ENCODE data around the gene GRK2. TPM values are rescaled to one million over a fixed set of nuclear protein-coding genes. Genes with fewer than 3 reads are reported as not detected.

The GRK2 gene
- total and polyA plus RNA-seq, 2 of the 13 experiments (the other 11 are each of a cell fraction or from before 2014, with no cell fraction given), result 31.3 to 42.4 TPM

DNA sequence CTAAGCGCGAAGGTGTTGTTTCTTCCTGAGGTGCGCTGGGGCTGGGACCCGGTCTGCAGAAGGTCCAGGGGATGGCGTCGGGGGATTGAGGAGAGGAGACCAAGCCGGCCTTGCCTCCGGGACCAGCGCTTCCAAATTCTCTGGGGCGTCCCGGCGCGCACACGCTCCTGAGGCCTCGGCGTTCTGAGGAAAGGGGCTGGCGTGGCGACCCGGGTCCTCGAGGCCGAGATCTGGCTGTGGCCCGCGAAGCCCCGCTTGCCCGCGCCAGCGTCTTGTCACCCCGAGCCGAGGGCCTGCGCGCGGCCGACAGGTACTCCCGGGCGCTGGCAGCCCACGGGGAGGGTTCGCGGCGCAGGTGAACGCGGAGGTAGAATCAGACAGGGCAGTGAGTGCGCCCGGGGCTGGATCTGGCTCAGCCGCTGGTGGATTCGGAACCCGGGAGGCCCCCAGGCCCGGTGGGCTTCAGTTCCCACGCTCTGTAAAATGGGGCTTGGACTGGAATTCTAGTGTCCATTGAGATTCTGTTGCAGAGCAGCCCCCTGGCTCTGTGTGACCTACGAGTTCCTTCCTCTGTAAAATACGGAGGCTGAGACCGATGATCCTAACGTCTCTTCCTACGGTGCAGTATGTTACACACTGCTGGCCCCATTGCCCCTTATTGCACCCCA is 51.7 kb downstream of the GRK2 start (continued):
- TF ChIP-seq, protein P1, sequence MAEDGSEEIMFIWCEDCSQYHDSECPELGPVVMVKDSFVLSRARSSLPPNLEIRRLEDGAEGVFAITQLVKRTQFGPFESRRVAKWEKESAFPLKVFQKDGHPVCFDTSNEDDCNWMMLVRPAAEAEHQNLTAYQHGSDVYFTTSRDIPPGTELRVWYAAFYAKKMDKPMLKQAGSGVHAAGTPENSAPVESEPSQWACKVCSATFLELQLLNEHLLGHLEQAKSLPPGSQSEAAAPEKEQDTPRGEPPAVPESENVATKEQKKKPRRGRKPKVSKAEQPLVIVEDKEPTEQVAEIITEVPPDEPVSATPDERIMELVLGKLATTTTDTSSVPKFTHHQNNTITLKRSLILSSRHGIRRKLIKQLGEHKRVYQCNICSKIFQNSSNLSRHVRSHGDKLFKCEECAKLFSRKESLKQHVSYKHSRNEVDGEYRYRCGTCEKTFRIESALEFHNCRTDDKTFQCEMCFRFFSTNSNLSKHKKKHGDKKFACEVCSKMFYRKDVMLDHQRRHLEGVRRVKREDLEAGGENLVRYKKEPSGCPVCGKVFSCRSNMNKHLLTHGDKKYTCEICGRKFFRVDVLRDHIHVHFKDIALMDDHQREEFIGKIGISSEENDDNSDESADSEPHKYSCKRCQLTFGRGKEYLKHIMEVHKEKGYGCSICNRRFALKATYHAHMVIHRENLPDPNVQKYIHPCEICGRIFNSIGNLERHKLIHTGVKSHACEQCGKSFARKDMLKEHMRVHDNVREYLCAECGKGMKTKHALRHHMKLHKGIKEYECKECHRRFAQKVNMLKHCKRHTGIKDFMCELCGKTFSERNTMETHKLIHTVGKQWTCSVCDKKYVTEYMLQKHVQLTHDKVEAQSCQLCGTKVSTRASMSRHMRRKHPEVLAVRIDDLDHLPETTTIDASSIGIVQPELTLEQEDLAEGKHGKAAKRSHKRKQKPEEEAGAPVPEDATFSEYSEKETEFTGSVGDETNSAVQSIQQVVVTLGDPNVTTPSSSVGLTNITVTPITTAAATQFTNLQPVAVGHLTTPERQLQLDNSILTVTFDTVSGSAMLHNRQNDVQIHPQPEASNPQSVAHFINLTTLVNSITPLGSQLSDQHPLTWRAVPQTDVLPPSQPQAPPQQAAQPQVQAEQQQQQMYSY (CRISPR knock-in tag; IDR thresholded peaks at IDR 0.05), result peak; percentile 51; the same call in 1 of the 2 replicates
- no peak for TF ChIP-seq CHCHD3 (CRISPR knock-in tag; IDR thresholded peaks at IDR 0.05)
- TF ChIP-seq NBN (conservative IDR thresholded peaks at IDR 0.05), result no peak
- TF ChIP-seq ZNF652 (CRISPR knock-in tag; IDR thresholded peaks at IDR 0.05; ENCODE audit: borderline replicate concordance, low read depth), result no peak
- no peak for TF ChIP-seq ZNF879 (CRISPR knock-in tag; IDR thresholded peaks at IDR 0.05)
- no peak for TF ChIP-seq KMT2A (CRISPR knock-in tag; IDR thresholded peaks at IDR 0.05)
- TF ChIP-seq, protein P2, sequence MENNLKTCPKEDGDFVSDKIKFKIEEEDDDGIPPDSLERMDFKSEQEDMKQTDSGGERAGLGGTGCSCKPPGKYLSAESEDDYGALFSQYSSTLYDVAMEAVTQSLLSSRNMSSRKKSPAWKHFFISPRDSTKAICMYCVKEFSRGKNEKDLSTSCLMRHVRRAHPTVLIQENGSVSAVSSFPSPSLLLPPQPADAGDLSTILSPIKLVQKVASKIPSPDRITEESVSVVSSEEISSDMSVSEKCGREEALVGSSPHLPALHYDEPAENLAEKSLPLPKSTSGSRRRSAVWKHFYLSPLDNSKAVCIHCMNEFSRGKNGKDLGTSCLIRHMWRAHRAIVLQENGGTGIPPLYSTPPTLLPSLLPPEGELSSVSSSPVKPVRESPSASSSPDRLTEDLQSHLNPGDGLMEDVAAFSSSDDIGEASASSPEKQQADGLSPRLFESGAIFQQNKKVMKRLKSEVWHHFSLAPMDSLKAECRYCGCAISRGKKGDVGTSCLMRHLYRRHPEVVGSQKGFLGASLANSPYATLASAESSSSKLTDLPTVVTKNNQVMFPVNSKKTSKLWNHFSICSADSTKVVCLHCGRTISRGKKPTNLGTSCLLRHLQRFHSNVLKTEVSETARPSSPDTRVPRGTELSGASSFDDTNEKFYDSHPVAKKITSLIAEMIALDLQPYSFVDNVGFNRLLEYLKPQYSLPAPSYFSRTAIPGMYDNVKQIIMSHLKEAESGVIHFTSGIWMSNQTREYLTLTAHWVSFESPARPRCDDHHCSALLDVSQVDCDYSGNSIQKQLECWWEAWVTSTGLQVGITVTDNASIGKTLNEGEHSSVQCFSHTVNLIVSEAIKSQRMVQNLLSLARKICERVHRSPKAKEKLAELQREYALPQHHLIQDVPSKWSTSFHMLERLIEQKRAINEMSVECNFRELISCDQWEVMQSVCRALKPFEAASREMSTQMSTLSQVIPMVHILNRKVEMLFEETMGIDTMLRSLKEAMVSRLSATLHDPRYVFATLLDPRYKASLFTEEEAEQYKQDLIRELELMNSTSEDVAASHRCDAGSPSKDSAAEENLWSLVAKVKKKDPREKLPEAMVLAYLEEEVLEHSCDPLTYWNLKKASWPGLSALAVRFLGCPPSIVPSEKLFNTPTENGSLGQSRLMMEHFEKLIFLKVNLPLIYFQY (CRISPR knock-in tag; IDR thresholded peaks at IDR 0.05; ENCODE audit: borderline replicate concordance), result no peak
- TF ChIP-seq ZBTB8A (CRISPR knock-in tag; IDR thresholded peaks at IDR 0.05; ENCODE audit: borderline replicate concordance, low read depth), result peak; percentile 33; the same call in 1 of the 2 replicates
- TF ChIP-seq, protein P3, sequence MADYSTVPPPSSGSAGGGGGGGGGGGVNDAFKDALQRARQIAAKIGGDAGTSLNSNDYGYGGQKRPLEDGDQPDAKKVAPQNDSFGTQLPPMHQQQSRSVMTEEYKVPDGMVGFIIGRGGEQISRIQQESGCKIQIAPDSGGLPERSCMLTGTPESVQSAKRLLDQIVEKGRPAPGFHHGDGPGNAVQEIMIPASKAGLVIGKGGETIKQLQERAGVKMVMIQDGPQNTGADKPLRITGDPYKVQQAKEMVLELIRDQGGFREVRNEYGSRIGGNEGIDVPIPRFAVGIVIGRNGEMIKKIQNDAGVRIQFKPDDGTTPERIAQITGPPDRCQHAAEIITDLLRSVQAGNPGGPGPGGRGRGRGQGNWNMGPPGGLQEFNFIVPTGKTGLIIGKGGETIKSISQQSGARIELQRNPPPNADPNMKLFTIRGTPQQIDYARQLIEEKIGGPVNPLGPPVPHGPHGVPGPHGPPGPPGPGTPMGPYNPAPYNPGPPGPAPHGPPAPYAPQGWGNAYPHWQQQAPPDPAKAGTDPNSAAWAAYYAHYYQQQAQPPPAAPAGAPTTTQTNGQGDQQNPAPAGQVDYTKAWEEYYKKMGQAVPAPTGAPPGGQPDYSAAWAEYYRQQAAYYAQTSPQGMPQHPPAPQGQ (CRISPR knock-in tag; IDR thresholded peaks at IDR 0.05; ENCODE audit: borderline replicate concordance), result no peak
- no peak for TF ChIP-seq MIER2 (CRISPR knock-in tag; IDR thresholded peaks at IDR 0.05)
- no peak for TF ChIP-seq RFX3 (CRISPR knock-in tag; IDR thresholded peaks at IDR 0.05)
- TF ChIP-seq, protein P4, sequence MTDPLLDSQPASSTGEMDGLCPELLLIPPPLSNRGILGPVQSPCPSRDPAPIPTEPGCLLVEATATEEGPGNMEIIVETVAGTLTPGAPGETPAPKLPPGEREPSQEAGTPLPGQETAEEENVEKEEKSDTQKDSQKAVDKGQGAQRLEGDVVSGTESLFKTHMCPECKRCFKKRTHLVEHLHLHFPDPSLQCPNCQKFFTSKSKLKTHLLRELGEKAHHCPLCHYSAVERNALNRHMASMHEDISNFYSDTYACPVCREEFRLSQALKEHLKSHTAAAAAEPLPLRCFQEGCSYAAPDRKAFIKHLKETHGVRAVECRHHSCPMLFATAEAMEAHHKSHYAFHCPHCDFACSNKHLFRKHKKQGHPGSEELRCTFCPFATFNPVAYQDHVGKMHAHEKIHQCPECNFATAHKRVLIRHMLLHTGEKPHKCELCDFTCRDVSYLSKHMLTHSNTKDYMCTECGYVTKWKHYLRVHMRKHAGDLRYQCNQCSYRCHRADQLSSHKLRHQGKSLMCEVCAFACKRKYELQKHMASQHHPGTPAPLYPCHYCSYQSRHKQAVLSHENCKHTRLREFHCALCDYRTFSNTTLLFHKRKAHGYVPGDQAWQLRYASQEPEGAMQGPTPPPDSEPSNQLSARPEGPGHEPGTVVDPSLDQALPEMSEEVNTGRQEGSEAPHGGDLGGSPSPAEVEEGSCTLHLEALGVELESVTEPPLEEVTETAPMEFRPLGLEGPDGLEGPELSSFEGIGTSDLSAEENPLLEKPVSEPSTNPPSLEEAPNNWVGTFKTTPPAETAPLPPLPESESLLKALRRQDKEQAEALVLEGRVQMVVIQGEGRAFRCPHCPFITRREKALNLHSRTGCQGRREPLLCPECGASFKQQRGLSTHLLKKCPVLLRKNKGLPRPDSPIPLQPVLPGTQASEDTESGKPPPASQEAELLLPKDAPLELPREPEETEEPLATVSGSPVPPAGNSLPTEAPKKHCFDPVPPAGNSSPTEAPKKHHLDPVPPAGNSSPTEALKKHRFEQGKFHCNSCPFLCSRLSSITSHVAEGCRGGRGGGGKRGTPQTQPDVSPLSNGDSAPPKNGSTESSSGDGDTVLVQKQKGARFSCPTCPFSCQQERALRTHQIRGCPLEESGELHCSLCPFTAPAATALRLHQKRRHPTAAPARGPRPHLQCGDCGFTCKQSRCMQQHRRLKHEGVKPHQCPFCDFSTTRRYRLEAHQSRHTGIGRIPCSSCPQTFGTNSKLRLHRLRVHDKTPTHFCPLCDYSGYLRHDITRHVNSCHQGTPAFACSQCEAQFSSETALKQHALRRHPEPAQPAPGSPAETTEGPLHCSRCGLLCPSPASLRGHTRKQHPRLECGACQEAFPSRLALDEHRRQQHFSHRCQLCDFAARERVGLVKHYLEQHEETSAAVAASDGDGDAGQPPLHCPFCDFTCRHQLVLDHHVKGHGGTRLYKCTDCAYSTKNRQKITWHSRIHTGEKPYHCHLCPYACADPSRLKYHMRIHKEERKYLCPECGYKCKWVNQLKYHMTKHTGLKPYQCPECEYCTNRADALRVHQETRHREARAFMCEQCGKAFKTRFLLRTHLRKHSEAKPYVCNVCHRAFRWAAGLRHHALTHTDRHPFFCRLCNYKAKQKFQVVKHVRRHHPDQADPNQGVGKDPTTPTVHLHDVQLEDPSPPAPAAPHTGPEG (CRISPR knock-in tag; IDR thresholded peaks at IDR 0.05), result no peak; the same call in 1 of the 2 replicates
- TF ChIP-seq TBX2 (CRISPR knock-in tag; IDR thresholded peaks at IDR 0.05; ENCODE audit: borderline replicate concordance), result no peak

All from HepG2 (cell line).